NCI-H1048 (cell line): ENCODE measurements around the gene B9D2.
"Not testable (repeated sequence)": the region's sequence is repeated elsewhere in the genome, so short reads cannot be mapped to it uniquely, and the experiment has no call there.

ENCODE experiments used
- DNase-seq: peaks from one replicate; lab custom pipeline; 2025; lab: John Stamatoyannopoulos, UW

The B9D2 gene

GRCh38 chr19:41391618-41392017 lies 27.7 kb upstream of the B9D2 start:
- no peak for DNase-seq

- no peak for DNase-seq
Measured at GRCh38 chr19:41386442-41386841, 22.5 kb upstream of the B9D2 start.

GRCh38 chr19:41384351-41384750 lies 20.4 kb upstream of the B9D2 start:
- no peak for DNase-seq

GRCh38 chr19:41381536-41381935 lies 17.6 kb upstream of the B9D2 start:
- not testable (repeated sequence) for DNase-seq

DNA sequence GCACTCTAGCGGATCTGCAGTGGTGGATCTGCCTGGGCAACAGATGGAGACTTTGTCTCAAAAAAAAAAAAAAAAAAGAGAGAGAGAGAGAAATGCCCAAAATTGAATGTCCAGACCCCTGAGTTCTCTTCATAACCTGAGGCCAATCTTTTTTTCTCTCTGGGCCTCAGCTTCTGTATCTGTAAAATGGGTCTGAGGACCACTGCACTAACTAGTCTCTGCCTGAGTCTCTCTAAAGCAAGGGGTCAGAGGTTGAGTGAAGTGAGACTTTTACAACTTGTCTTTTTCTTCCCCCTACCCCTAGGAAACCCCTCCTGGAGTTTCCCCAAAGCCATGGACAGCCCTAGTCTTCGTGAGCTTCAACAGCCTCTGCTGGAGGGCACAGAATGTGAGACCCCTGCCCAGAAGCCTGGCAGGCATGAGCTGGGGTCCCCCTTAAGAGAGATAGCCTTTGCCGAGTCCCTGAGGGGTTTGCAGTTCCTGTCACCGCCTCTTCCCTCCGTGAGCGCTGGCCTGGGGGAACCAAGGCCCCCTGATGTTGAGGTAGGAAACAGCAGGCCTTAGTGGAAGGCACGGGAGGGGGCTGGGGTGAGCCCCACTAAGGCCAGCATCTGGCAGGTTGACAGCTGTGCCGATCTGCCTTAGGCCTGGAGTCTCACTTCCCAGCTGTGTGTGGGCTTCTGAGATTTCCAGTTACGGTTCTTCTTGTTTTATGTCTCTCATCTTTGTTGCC lies 14.2 kb upstream of the B9D2 start:
- DNase-seq = no peak

GRCh38 chr19:41376998-41377365 lies 13.0 kb upstream of the B9D2 start:
- DNase-seq = no peak

DNA sequence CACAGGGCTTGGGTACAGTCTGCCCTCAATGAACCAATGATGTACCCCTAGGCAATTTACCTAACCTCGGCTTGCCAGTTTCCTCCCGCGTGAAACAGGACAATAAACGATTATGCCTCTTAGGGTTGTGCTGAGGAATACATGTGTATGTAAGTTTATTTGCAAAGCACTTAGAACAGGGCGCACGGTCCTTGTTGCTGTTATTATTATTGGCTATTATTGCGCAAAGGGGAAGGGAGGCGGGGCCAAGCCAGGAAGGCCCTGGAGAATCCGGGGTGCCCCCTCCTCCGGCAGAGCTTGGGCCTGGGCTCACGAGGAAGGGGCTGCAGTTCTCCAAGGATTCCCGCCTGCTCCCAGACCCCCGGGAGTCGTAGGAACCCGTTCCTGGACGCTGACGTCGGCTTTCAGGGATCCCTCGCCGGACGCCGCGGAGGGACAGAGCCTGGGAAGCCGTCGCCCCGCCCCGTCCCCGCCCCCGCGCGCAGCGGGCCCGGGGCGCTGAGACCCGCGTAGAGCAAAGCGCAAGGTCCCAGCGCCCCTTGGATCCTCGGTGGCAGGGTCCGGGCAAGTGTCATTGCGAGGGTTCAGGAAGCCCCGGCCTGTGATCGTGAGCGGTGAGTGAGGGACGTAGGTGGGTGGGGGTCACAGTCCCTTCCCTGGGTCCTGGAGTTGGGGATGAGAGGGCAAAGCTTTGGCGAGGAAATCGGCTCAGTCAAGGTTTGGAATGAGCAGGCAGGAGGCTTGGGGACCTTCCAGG lies 12.5 kb upstream of the B9D2 start, which contains the start of gene TMEM91:
TMEM91 (plus strand) TSS at position 293 of the 757 bp plus-strand sequence. CDS start 1,777 bp downstream, outside the sequence.
- no peak for DNase-seq

DNA sequence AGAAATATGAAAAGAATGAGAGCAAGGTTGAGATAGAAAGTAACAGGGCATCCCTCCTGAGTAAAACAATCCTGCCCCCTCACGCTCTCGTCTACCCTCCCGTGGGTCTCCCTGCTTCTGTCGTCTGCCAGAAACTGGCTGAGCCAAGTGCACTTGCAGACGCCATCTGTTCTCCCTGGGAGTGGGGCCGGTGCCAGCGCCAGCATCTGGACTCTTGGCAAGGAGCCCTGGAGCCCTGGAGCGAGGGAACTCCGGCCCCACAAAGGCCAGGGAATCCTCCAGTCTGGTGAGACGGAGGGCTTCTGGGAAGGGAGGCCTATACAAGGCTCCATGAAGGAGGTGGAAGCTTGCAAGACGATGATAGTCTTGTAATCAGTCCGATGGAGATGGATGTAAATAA lies 10.0 kb upstream of the B9D2 start:
- no peak for DNase-seq

DNA sequence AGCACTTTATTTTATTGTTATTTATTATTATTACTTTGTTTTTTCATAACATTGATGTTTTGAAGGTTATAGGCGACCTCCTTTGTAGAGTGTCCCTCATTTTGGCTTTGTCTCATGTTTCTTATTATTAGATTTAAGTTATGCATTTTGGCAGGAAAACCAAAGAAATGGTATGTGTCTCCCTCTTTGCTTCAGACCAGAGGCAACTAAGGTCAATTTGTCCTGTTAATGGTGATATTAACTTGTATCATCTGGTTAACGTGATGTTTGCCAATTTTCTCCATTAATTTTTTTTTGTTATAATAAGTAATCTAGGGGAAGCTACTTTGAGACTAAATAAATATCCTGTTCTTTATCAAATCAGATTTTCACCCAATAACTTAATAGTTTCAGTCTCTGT lies 8.6 kb upstream of the B9D2 start:
- no peak for DNase-seq

DNA sequence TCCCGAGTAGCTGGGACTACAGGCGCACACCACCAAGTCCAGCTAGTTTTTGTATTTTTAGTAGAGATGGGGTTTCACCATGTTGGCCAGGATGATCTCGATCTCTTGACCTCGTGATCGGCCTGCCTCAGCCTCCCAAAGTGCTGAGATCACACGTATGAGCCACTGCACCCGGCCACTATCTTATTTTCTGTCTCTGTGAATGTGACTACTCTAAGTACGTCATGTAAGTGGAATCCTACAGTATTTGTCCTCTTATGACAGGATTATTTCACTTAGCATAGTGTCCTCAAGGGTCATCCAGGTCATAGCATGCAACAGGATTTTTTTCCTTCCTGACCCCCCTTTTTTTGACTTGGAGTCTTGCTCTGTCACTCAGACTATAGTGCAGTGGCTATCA lies 7.6 kb upstream of the B9D2 start:
- DNase-seq = no peak

DNA sequence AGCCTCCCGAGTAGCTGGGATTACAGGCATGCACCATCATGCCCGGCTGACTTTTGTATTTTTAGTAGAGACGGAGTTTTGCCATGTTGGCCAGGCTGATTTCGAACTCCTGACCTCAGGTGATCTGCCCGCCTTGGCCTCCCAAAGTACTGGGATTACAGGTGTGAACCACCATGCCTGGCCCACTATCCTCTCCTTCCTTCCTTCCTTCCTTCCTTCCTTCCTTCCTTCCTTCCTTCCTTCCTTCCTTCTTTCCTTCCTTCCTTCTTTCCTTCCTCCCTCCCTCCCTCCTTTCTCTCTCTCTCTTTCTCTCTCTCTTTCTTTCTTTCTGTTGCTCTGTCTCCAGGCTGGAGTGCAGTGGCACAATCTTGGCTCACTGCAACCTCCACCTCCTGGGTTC lies 7.2 kb upstream of the B9D2 start:
- not testable (repeated sequence) for DNase-seq

DNA sequence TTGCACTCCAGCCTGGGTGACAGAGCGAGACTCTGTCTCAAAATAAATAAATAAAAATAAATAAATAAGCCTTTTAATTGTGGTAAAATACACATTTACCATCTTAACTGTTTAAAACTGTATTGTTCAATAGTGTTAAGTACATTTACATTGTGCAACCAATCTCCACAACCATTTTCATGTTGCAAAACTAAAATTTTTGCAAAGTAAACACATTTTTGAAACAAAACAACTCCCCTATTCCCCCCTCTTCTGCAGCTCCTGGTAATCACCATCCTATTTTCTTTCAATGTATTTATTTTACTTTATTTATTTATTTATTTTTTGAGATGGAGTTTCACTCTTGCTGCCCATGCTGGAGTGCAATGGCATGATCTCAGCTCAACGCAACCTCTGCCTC lies 5.8 kb upstream of the B9D2 start:
- DNase-seq = no peak

GRCh38 chr19:41367848-41368301 lies 3.9 kb upstream of the B9D2 start:
- no peak for DNase-seq

DNA sequence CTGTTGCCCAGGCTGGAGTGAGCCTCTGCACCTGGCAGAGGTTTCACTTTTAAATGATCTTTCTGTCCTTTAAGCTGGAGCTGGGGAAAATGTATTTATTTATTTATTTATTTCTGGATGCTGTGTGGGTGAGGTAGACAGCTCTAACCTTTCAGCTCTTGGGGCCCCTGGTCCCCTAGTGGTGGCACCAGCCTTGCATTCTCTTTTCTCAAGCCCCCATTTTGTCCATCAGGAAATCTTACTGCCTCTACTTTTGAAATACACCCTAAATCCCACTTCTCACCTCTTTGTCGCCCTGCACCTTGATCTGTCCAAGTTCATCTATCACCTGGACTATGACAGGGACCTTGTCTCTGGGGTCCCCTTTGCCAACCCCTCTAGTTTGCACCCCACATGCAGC lies 2.1 kb upstream of the B9D2 start:
- DNase-seq = no peak

GRCh38 chr19:41364524-41365391 lies 809 bp upstream of the B9D2 start:
- no peak for DNase-seq

- DNase-seq = no peak
Measured at GRCh38 chr19:41363371-41363752, 587 bp downstream of the B9D2 start.

DNA sequence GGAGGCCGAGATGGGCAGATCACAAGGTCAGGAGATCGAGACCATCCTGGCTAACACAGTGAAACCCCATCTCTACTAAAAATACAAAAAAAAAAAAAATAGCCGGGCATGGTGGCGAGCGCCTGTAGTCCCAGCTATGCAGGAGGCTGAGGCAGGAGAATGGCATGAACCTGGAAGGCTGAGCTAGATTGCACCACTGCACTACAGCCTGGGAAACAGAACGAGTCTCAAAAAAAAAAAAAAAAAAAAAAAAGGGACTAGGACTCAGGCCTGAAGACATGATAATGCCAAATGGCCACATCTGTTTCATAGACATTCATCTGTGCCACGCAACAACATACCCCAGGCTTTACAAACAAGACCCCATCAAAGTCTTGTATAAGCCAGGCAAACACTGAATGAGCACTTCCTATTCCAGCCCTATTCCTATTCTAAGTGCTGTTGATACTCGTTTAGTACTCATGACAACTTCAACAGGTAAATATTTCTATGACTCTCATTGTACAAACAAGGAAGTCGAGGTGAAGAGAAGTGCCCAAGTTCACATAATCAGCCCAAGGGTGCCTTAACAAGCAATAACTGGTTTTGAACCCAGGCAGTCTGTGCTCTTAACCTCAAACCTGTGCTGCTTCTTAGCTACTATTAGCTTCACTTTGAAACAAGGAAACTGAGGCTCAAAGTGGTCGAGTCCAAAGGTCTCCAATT lies 1.7 kb downstream of the B9D2 start:
- no peak for DNase-seq

DNA sequence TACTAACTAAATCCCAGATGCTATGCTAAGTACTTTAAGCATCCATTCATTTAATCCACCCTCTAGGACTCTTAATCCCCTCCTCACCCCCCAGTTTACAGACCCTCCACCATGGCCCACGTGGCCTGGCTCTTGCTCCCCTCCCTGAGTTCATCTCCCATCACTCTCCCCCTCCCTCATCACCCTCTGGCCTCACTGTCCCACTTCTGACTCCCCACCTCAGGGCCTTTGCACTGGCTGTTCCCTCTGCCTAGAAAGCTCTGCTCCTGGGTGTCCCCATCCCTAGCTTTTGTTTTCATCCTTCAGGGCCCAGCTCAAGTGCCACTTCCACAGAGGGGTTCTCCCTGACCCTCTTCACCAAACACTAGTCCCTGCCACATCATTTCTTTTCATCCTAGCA lies 4.2 kb downstream of the B9D2 start:
- DNase-seq = no peak

DNA sequence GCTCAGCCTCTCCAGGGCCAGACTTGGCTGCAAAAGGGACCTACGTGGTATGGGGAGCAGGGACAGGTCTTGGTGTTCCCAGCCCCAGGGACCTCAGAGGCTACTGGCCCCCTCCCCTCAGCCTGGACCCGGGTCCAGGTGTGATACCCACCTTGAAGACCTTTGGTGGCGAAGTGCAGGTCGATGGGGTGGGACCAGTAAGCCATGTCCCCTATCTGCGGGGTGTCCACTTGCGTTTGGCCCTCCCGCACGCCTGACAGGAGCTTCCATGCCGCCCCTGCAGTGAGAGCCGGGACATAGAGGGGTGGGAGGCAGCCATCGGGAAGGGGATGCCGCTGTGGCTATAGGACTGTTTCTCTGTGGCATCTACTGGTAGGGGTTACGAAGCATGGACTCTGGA lies 6.2 kb downstream of the B9D2 start:
- no peak for DNase-seq

- DNase-seq = no peak
Measured at GRCh38 chr19:41356984-41357739, 6.8 kb downstream of the B9D2 start.

DNA sequence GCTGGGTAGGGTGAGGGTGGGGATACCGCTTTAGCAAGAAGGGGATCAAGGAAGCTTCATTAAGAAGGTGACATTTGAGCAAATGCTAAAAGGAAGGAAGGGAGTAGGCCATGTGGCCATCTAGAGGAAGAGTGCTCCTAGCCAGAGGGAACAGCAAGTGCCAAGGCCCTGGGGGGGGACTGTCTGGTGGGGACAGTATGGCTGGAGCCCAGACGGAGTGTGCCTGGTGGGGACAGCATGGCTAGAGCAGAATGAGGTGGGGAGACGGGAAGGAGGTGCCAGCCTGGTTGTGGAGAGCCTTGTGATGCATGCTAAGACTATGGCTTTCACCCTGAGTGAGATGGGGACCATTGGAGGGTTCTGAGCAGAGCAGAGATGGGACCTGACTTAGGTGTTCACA lies 8.1 kb downstream of the B9D2 start:
- no peak for DNase-seq
